Measurements from ENCODE around the gene SAFB.

The SAFB gene

GRCh38 chr19:5627395-5627904, 4.6 kb downstream of the SAFB start:
- peak; percentile 49 for DNase-seq (ENCODE audit: low read depth)

DNA sequence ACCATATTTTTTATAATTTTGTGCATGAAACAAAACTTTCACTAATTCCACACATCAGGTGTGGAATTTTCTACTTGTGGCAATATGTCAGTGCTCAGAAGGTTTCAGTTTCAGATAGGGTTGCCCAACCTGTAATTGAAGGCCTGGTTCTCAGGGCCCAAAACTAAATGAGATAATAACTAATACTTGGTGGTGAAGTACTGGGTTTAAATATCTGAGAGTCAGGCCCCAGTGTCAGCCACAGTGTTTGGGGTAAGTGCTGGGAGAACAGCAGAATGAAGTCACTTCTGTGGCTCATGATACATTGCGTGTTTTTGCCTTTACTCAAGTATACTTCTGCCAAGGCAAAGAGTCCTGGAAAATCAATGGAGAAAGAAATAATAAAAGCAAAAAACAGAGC, 5.6 kb downstream of the SAFB start:
- no peak for DNase-seq (ENCODE audit: low read depth)

- DNase-seq (ENCODE audit: low read depth): no peak
Measured at GRCh38 chr19:5628919-5629481, 6.1 kb downstream of the SAFB start.

GRCh38 chr19:5631567-5632240, 8.8 kb downstream of the SAFB start:
- DNase-seq (ENCODE audit: low read depth): no peak

DNA sequence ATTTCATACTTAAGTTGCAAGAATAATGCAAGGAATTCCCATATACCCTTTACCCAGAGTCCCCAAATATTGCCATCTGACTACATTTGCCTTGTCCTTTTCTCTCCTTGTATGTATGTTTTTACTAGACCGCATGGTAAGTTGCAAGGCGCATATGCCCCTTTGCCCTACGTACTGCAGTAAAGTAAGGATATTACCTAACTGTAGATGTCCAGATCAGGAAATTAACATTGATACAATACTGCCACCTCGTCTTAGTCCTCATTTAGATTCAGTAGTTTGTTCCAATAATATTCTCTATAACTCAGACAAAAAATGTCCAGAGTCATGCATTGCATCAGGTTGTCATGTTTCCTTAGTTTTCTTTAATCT, 9.3 kb downstream of the SAFB start:
- DNase-seq (ENCODE audit: low read depth): no peak

- DNase-seq (ENCODE audit: low read depth): no peak
Measured at GRCh38 chr19:5632657-5633056, 9.8 kb downstream of the SAFB start.

GRCh38 chr19:5635427-5635826, 12.5 kb downstream of the SAFB start:
- DNase-seq (ENCODE audit: low read depth): no peak

DNA sequence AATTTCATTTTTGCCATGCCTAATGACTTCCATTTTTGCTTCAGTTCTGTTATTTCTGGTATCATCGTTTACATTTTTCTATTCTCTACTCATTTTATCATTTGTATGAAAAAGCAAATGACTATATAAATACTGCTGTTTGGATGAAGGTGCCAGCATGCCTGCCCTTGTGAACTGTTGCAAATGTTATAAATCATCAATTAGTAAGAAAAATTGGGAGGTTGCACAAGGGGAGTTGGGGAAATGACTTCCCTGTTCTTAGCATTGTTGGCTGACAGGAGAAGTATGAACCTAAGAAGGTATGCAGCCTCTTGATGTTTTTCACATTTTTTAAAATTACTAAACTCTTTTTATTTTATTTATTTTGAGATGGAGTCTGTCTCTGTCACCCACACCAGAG, 15.1 kb downstream of the SAFB start:
- no peak for DNase-seq (ENCODE audit: low read depth)

- DNase-seq (ENCODE audit: low read depth): no peak
Measured at GRCh38 chr19:5641171-5641570, 18.3 kb downstream of the SAFB start.

- DNase-seq (ENCODE audit: low read depth): no peak
Measured at GRCh38 chr19:5642204-5642603, 19.3 kb downstream of the SAFB start.

DNA sequence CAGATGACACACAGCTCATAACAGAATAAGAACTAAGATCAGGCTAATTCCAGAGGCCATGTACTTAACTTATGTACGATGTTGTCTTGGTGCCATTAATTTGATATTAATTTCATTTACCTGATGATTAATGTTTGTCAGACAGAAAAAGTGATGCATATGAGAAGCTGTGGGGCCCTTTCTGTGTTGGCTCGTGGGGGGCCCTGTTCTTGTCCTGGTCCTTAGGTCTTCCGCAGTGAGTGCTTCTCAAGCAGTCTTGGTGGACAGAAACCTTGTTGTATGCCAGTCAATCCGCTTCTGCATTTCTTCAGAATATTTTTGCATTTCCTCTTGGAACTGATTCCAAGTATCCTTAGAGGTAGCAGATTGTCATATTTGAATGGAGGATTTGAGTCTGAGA, 20.2 kb downstream of the SAFB start:
- DNase-seq (ENCODE audit: low read depth): no peak

GRCh38 chr19:5644037-5644436, 21.2 kb downstream of the SAFB start:
- DNase-seq (ENCODE audit: low read depth): no peak

DNA sequence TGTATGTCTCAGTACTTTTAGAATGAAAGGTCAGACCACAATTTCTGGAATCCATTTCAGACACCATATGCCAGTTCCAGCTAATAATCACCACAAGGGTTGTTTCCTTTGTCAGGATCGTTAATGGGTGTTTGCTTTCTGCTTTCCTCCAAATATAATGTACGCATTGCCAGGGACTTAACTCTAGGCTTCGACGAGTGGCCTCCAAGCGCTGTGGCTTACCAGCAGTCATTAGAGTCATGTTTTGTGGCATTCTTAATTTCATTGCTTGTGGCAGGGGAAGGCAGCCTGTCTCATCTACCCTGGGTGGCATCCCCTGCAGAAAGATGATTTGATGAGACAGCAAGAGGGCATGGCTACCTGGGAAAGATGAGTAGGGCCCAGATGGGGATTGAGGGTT, 22.5 kb downstream of the SAFB start:
- no peak for DNase-seq (ENCODE audit: low read depth)

DNA sequence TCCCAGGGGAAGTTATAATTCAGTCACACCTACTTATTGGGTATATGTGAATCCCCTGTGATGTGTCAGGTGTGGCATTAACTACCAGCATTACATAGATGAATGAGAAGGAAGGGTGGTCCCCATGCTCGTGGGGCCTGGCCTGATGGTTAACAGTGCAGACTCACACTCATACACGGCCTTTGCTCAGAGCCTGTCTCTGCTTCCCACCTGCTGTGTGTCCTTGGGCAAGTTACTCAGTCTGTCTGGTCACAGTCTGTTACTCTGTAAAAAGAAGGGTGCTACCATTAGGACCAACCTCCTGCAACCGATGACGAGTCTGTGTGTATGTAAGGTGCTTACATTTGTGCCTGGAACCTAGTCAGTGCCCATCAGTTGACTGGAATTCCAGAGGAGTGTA, 23.8 kb downstream of the SAFB start:
- DNase-seq (ENCODE audit: low read depth): no peak

- no peak for DNase-seq (ENCODE audit: low read depth)
Measured at GRCh38 chr19:5648464-5648863, 25.6 kb downstream of the SAFB start.

DNA sequence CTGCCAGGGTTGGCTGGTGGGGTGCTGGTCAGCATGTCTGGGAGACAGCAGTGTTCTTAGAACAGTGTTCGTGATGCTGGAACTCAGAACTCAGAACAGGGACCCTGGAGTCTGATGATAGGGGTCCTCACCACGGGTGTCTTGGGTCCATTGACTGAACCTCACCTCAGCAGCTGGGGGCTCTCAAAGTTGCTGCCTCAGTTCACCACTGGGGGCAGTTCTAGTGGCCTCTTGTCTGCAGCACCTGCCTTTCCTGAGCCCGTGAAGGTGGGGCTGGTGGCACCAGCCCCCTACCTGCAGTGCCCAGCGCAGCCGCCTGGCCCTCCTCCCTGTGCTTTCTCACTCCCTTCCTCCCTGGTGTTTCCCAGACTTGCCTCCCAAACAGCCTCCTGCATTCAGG, 28.5 kb downstream of the SAFB start:
- DNase-seq (ENCODE audit: low read depth): no peak

GRCh38 chr19:5652261-5652660, 29.4 kb downstream of the SAFB start:
- no peak for DNase-seq (ENCODE audit: low read depth)

- no peak for DNase-seq (ENCODE audit: low read depth)
Measured at GRCh38 chr19:5654931-5655330, 32.0 kb downstream of the SAFB start.

GRCh38 chr19:5655412-5655811, 32.5 kb downstream of the SAFB start:
- no peak for DNase-seq (ENCODE audit: low read depth)

GRCh38 chr19:5661483-5661882, 38.6 kb downstream of the SAFB start:
- DNase-seq (ENCODE audit: low read depth): no peak

- DNase-seq (ENCODE audit: low read depth): no peak
Measured at GRCh38 chr19:5663904-5664303, 41.0 kb downstream of the SAFB start.

GRCh38 chr19:5664515-5664914, 41.6 kb downstream of the SAFB start:
- DNase-seq (ENCODE audit: low read depth): no peak

- DNase-seq (ENCODE audit: low read depth): no peak
Measured at GRCh38 chr19:5665781-5666513, 43.1 kb downstream of the SAFB start.
